Breast epithelium (tissue), 3 donors: ENCODE measurements around the gene HNRNPL.

ENCODE experiments used
- POLR2A ChIP-seq: fragments of 450-650 bp; IDR thresholded peaks from one replicate; pipeline ENCODE4 v1.6.1; 2016; ENCODE audit warnings: antibody characterized with exemption, mild to moderate bottlenecking, moderate library complexity
- POLR2AphosphoS5 ChIP-seq, 3 donors: sonication (generic); formaldehyde crosslinking; IDR thresholded peaks; one replicate each; pipeline ENCODE4 v1.6.1; 2017; ENCODE audit warnings: antibody characterized with exemption in 3 of 3

GRCh38 chr19:38869160-38869835 lies 19.5 kb upstream of the HNRNPL start:
- TF ChIP-seq POLR2AphosphoS5 (IDR thresholded peaks at IDR 0.05) (no peak), POLR2A (no peak)
